NOMO-1 treated with DMSO at 0.1 percent for 48 hours (cell line): ENCODE results near the gene MYH16.
"Not testable (repeated sequence)": the region's sequence is repeated elsewhere in the genome, so short reads cannot be mapped to it uniquely, and the experiment has no call there.

Experiments used
- DNase-seq: peaks from one replicate; lab custom pipeline; 2025; ENCODE audit not compliant: unreplicated experiment; lab: John Stamatoyannopoulos, UW

The MYH16 gene

DNA sequence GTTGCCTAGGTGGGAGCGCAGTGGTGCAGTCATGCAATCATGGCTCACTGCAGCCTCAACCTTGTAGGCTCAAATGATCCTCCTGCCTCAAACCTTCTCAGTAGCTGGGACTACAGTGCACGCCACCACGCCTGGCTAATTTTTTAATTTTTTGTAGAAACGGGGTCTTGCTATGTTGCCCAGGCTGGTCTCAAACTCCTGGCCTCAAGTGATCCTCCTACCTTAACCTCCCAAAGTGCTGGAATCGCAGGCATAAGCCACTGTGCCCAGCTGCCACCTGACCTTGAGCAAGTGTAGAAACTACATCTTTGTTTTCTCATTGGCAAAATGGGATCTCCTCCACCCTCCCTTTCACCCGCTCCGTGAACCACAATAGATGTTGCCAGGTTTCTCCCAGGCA, 15.0 kb upstream of the MYH16 start:
- DNase-seq, result no peak

GRCh38 chr7:99258501-99258900, 14.1 kb upstream of the MYH16 start:
- DNase-seq, result no peak

DNA sequence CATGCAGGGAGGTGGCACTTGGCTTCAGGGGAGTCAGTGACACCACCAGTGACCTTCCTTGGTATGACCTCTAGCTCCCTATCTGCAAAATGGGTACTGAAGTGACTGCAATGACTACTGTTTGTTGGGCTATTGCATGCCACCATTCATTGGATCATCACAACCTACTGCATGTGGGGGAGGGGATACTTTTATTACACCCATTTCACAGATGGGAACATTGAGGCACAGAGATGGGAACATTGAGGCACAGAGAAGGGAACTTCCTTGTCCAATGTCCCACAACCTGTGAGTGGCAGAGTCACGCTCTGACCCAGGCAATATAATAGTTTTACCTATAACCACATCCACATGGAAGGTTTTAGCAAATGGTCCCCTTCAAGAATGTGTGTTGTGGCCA, 12.2 kb upstream of the MYH16 start:
- no peak for DNase-seq

GRCh38 chr7:99261646-99262045, 11.0 kb upstream of the MYH16 start:
- DNase-seq, result no peak

- no peak for DNase-seq
Measured at GRCh38 chr7:99265848-99266480, 6.7 kb upstream of the MYH16 start.

DNA sequence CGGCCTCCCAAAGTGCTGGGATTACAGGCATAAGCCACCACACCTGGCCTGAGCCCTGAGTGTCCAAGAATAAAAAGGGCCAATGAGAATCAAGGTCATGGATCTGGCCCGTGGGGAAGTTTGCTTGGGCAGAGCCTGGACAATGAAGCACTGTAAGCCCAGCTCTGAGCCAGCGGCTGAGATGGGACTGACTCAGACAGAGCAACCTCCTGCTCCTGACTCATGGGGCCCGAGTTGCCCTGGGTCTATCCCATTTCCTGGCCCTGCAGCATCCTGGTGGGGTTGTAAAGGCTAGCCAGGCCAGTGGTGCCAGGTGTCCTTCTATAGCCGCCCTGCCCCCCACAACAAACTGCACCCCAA, 5.2 kb upstream of the MYH16 start:
- no peak for DNase-seq

- no peak for DNase-seq
Measured at GRCh38 chr7:99267841-99268576, 4.6 kb upstream of the MYH16 start.

DNA sequence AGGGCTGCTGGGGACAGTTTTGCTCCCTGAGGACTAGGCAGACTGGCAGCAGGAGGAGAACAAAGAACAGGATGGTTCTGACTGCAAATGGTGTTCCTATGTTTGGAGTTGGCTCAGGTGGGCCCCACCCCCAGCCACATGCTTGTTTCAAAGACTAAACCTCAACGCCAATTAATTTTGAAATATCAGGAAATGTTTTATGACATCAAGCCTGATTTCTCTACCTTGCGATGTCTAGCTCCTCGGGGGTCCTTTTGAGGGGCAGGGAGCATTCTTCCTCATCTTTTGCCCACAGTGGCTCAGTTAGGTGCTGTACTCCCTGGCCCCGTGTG, 4.1 kb upstream of the MYH16 start:
- no peak for DNase-seq

DNA sequence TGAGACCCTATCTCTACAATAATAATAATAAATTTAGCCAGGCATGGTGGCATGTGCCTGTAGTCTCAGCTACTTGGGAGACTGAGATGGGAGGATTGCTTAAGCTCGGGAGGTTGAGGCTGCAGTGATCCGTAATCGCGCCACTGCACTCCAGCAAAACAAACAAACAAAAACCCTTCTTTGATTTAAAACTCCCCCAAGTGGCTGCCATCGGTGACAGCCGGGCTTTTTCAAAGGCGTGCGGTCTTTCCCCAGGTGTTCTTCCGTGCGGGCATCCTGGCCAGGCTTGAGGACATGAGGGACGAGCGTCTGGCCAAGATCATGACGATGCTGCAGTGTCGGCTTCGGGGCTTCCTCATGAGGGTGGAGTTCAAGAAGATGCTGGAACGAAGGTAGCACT, 1.9 kb upstream of the MYH16 start:
- no peak for DNase-seq

- DNase-seq, result not testable (repeated sequence)
Measured at GRCh38 chr7:99273561-99273960, 922 bp downstream of the MYH16 start.

- not testable (repeated sequence) for DNase-seq
Measured at GRCh38 chr7:99274908-99275307, 2.3 kb downstream of the MYH16 start.

- DNase-seq, result no peak
Measured at GRCh38 chr7:99275496-99275895, 2.9 kb downstream of the MYH16 start.

DNA sequence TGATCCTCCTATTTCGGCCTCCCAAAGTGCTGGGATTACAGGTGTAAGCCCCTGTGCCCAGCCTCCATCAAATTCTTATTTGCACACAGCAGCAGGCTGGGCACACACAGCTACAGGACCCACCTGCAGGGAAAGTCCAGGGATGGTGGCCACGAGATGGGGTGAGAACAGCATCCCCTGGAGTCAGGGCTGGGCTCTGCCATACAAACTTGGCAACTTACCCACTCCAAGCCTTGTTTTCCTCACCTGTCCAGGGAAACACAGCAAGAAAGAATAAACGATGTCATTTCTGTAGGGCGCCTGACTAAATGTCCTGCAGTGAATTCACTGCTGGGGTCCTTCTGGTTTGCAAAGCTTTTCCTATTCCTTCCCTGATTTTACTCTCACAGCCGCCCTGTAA, 5.5 kb downstream of the MYH16 start:
- no peak for DNase-seq

DNA sequence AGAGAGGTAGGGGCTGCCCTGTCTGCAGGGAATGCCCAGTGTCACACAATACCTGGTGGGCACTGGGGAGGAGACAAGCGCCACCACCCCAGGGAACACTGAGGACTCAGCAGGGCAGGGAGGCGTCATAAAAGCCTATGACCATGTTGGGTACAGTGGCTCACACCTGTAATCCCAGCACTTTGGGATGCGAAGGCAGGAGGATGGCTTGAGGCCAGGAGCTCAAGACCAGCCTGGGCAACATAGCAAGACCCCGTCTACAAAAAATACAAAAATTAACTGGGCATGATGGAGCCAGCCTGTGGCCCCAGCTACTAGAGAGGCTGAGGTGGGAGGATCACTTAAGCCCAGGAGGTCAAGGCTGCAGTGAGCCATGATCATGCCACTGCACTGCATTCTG, 11.5 kb downstream of the MYH16 start:
- not testable (repeated sequence) for DNase-seq

DNA sequence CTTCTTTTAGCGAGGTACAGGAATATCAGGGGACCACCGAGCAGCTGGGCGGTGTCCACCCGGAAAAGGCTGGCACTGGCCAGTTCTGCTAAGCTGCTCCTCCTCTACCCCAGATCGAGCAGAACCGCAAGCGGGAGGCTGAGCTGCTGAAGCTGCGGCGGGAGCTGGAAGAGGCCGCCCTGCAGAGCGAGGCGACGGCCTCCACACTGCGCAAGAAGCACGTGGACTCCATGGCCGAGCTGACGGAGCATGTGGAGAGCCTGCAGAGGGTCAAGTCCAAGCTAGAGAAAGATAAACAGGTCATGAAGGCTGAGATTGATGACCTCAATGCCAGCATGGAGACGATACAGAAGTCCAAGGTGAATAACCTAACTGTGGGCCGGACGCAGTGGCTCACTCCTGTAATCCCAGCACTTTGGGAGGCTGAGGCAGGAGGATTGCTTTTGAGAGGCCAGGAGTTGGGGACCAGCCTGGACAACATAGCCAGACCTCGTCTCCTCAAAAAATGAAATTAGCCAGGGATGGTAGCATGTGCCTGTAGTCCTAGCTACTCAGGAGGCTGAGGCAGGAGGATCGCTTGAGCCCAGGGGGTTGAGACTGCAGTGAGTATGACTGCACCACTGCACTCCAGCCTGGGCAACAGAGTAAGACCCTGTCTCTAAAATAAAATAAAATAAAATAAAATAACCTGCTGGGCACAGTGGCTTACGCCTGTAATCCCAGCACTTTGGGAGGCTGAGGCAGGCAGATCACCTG, 15.3 kb downstream of the MYH16 start:
- DNase-seq, result no peak

GRCh38 chr7:99289185-99289584, 16.5 kb downstream of the MYH16 start:
- no peak for DNase-seq

DNA sequence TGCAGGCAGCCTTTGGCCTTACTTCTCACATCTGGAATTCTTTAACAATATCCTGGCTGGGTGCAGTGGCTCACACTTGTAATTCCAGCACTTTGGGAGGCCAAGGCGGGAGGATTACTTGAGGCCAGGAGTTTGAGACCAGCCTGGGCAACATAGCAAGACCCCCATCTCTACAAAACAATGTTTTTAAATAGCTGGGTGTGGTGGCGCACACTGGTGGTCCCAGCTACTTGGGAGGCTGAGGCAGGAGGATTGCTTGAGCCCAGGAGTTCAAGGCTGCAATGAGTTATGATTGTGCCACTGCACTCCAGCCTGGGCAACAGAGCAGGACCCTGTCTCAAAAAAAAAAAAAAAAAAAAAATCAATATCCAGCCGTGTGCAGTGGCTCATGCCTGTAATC, 17.5 kb downstream of the MYH16 start:
- not testable (repeated sequence) for DNase-seq

DNA sequence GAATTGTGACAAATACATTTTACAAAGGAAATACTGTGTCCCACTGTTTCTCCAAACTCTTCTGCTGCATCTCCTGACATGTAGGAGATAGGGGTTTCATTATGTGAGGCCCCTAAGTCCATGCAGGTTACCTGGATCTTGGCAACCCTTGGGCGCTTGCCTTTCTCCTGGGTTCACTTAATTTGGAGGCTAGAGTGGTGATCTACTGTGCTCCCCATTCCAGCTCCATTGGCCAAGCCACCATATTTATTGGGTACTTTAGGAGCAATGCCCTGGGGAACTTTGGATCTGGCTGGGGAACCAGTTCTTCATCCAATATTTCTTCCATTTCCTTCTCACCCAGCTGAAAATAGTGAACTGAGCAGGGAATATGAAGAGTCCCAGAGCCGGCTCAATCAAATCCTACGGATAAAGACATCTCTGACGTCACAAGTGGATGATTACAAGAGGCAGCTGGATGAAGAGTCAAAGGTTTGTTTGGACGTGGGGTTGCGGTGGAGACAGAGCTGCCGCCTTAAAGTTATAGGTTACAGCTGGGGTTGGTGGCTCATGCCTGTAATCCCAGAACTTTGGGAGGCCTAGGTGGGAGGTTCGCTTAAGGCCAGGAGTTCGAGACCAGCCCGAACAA, 18.5 kb downstream of the MYH16 start:
- DNase-seq, result no peak

- DNase-seq, result no peak
Measured at GRCh38 chr7:99292127-99292526, 19.5 kb downstream of the MYH16 start.

DNA sequence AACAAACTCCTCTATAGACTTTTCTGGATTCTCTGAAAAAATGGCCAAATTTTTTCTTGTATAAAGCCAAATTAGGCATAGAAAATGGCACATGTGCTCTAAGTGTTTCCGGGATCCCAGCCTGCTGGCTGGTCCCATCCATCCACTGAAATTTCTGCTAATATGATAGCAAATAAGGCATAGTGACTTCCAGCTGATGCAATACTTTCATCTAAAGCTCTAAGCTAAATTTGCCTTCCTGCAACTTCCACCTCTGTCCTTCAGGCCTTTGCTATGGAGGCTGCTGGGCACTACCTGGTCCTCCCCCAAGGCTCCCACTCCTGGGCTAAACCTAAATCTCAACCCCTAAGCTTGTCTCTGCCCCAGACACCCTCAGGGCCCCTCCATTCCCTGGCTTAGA, 20.5 kb downstream of the MYH16 start:
- no peak for DNase-seq

DNA sequence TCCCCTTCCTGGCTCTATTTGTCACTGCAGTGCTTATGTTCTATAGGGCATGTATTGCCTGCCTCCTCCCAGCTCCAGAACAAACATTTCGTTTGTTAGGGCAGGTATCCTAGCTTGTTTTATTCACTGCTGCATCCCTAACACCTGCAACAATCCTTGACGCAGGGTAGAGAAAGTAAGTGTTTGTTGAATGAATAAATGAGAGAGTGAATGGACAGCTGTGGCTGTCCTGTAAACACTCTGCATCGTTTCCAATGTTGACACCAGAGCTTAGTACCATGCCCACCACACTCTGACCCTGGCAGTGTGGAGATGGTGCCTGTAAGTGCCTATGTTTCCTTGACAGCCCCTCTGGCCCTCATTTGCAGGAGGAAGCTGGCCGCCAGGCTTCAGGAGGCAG, 21.0 kb downstream of the MYH16 start:
- DNase-seq, result no peak

- DNase-seq, result no peak
Measured at GRCh38 chr7:99296471-99296870, 23.8 kb downstream of the MYH16 start.
